HL-60 (cell line): Measurements from ENCODE around the gene BAIAP2.

Experiments used
- CTCF ChIP-seq: IDR thresholded peaks from one replicate; pipeline ENCODE4 v1.5.1; 2011; ENCODE audit warnings: low read length, control low read depth, inconsistent platforms; ENCODE audit not compliant: insufficient read depth
- POLR2AphosphoS5 ChIP-seq: IDR thresholded peaks from 2 replicates; pipeline ENCODE4 v1.6.1; 2012; ENCODE audit warnings: low read depth
- REST ChIP-seq: IDR thresholded peaks from 2 replicates; pipeline ENCODE4 v1.6.1; 2012; ENCODE audit warnings: low read depth; ENCODE audit not compliant: insufficient replicate concordance

DNA sequence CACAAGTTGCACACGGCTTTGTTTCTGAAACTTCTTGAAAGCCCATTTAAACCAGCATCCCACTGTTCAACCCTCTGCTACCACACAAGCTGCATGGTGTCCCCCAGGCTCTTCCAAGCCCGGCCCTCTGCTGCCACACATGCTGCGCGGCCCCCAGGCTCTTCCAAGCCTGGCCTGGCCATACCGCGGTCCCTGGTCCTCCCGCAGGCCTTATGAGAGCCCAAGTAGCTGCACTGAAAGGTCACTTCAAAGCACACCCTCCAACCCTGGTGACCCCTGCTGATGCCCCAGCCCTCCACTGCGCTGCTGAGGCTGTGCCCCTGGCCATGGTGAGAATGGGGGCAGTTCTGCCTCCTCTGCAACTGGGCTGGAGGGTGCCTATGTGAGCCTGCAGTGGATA lies 104.5 kb downstream of the BAIAP2 start:
- TF ChIP-seq CTCF (no peak), POLR2AphosphoS5 (no peak), REST (no peak)
